Measurements from ENCODE around the gene POLRMT.
"Not testable (repeated sequence)": the region's sequence is repeated elsewhere in the genome, so short reads cannot be mapped to it uniquely, and the experiment has no call there.

Gene POLRMT

GRCh38 chr19:607301-608154 lies 25.8 kb downstream of the POLRMT start:
- DNase-seq (ENCODE audit: low read depth), result no peak
- no peak overlapping the region for H3K4me3 ChIP-seq (replicated peaks; ENCODE audit: low read depth, low read length)
- TF ChIP-seq CTCF (IDR thresholded peaks at IDR 0.05; ENCODE audit: low read length, missing control alignments), result no peak

- H3K4me3 ChIP-seq (replicated peaks; ENCODE audit: low read depth, low read length); DNase-seq (ENCODE audit: low read depth): not testable (repeated sequence)
Observed at GRCh38 chr19:605061-605971, 28.0 kb downstream of the POLRMT start.

- TF ChIP-seq CTCF (IDR thresholded peaks at IDR 0.05; ENCODE audit: low read length, missing control alignments), result no peak
- no peak for DNase-seq (ENCODE audit: low read depth)
- no peak overlapping the region for H3K4me3 ChIP-seq (replicated peaks; ENCODE audit: low read depth, low read length)
Observed at GRCh38 chr19:604355-604754, 29.0 kb downstream of the POLRMT start.

- H3K4me3 ChIP-seq (replicated peaks; ENCODE audit: low read depth, low read length); DNase-seq (ENCODE audit: low read depth): not testable (repeated sequence)
Observed at GRCh38 chr19:603779-604178, 29.6 kb downstream of the POLRMT start.

GRCh38 chr19:603302-603639 lies 30.1 kb downstream of the POLRMT start:
- not testable (repeated sequence) for DNase-seq (ENCODE audit: low read depth); H3K4me3 ChIP-seq (replicated peaks; ENCODE audit: low read depth, low read length)

DNA sequence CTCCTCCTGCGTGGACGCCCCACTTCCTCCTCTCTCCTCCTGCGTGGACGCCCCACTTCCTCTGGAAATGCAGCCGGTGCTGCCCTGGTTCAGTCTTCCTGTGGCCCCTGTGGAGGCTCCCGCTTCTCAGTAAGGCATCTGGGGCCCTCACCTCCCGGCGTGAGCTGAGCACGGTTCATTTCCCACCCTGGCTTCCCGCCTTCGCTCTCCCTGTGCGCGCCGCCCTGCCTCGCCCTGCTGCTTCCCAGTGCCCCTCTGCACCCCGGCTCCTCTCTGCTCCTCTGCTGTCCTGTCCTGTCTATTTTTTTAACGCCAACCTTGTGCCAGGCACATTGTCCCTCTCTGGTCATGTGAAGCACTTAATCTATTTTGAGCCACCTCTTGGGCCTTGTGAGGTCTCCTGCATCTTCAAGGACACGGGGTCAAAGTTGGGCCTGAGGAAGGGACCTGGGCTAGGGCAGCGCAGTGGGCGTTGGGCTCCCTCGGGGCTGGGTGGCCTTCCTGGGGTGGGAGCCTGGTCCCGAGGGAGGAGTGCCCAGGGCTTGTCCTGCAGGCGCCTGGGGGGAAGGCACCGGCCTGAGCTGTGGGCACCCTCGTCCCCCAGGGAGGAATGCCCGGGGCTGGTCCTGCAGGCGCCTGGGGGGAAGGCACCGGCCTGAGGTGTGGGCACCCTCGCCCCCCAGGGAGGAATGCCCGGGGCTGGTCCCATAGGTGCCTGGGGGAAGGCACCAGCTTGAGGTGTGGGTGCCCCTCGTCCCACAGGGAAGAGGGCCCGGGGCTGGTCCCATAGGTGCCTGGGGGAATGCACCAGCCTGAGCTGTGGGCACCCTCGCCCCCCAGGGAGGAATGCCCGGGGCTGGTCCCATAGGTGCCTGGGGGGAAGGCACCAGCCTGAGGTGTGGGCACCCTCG lies 30.7 kb downstream of the POLRMT start:
- no peak for DNase-seq (ENCODE audit: low read depth)
- H3K4me3 ChIP-seq (replicated peaks; ENCODE audit: low read depth, low read length), result no peak overlapping the region
- no peak for TF ChIP-seq CTCF (IDR thresholded peaks at IDR 0.05; ENCODE audit: low read length, missing control alignments)

DNA sequence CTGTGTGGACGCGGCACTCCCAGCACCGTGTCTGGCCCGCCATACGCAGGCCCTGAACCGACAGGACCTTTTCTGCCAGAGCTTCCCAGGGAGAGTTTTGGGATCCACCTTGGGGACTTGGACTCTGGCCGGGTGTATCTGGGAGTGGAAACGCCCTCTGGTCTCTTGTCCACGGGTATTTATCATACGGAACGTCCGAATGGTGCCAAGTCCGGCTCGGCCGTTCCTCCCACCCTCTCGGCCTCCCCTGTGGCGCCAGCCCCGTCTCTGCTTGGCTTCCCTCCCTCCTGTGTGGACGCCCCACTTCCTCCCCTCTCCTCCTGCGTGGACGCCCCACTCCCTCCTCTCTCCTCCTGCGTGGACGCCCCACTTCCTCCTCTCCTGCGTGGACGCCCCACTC lies 31.5 kb downstream of the POLRMT start:
- DNase-seq (ENCODE audit: low read depth), result no peak
- no peak overlapping the region for H3K4me3 ChIP-seq (replicated peaks; ENCODE audit: low read depth, low read length)
- no peak for TF ChIP-seq CTCF (IDR thresholded peaks at IDR 0.05; ENCODE audit: low read length, missing control alignments)

DNA sequence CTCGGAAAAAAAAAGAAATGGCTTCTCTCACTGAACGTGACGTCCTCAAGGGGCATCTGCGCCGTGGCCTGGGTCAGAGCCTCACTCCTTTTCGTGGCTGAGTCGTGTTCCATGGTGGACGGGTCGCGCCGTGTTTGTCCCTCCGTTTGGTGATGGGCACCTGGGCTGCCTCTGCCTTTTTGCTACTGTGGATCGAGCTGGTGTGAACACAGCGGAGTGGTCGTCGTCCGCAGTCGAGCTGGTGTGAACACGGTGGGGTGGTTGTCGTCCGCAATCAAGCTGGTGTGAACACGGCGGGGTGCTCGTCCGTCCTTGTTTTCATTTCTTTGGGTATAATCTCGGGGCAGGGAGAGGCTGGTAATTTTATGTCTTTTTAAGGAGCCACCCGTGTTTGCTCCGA lies 32.0 kb downstream of the POLRMT start:
- DNase-seq (ENCODE audit: low read depth), result no peak
- no peak for TF ChIP-seq CTCF (IDR thresholded peaks at IDR 0.05; ENCODE audit: low read length, missing control alignments)
- no peak overlapping the region for H3K4me3 ChIP-seq (replicated peaks; ENCODE audit: low read depth, low read length)
